Measurements from ENCODE around the gene PDS5B. TPM values are rescaled to one million over a fixed set of nuclear protein-coding genes. Genes with fewer than 3 reads are reported as not detected.
"Not testable (repeated sequence)": the region's sequence is repeated elsewhere in the genome, so short reads cannot be mapped to it uniquely, and the experiment has no call there.

The PDS5B gene
- total RNA-seq, 4 donors from 2014 or later, result 26.6 to 61.1 (median 28.9) TPM

DNA sequence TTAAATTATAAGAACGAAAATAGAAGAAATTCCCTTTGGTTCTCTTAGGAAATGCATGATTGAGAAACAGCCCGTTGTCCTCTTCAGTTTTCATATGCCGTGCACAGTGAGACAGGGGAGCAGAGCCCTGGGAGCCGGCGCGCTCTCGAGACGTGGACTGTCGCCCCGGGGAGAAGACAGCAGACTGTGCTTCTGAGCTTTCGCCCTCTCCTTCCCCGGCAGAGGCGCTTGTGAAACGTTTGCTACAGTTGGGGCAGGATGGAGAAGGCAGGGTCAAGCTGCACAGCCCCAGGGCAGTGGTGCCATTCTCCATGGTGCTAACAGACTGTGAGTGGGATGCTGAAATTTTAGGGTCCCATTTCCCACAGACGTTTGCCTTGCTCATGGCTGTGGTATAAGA lies 237.8 kb downstream of the PDS5B start:
- H3K4me1 ChIP-seq, result no peaks in the 10 kb centered on the region
- no peaks in the 10 kb centered on the region for H3K9me3 ChIP-seq
- no peak overlapping the region for H3K27ac ChIP-seq
- DNase-seq, result no peak
- H3K27me3 ChIP-seq, result no peaks in the 10 kb centered on the region
- H3K36me3 ChIP-seq, result no peaks in the 10 kb centered on the region
- no peak overlapping the region for H3K4me3 ChIP-seq
- TF ChIP-seq POLR2A (IDR thresholded peaks at IDR 0.05), result no peak
- TF ChIP-seq CTCF (IDR thresholded peaks at IDR 0.05), result no peak

DNA sequence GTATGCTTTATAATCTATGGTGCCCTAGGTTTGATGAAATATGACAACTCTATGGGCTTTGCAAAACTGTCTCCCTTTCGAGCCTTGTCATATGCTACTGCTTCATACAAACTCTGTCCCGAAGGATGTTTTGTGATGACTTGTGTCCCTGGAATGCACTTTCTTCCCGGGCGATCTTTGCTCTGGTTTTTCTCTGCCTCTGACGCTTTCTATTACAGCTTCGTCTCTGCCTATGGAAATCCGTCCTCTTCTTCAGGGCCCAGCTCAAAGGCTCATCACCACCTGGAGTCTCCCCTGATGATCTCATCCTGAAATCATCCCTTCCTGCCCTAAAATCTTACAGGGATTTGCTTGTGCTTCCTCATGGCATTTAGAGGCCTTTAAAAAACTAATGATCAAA lies 238.4 kb downstream of the PDS5B start:
- Histone ChIP-seq H3K27me3 (no peaks in the 10 kb centered on the region), H3K36me3 (no peaks in the 10 kb centered on the region), H3K4me1 (no peaks in the 10 kb centered on the region), H3K27ac (no peak overlapping the region), H3K9me3 (no peaks in the 10 kb centered on the region), H3K4me3 (no peak overlapping the region)
- DNase-seq, result no peak
- TF ChIP-seq CTCF (IDR thresholded peaks at IDR 0.05), result no peak
- TF ChIP-seq POLR2A (IDR thresholded peaks at IDR 0.05), result no peak

GRCh38 chr13:32825481-32825880 lies 239.2 kb downstream of the PDS5B start:
- Histone ChIP-seq H3K27me3 (no peaks in the 10 kb centered on the region), H3K9me3 (no peaks in the 10 kb centered on the region), H3K27ac (no peak overlapping the region), H3K4me1 (no peaks in the 10 kb centered on the region), H3K4me3 (no peak overlapping the region), H3K36me3 (no peaks in the 10 kb centered on the region)
- TF ChIP-seq POLR2A (IDR thresholded peaks at IDR 0.05), result no peak
- TF ChIP-seq CTCF (IDR thresholded peaks at IDR 0.05), result no peak
- no peak for DNase-seq

DNA sequence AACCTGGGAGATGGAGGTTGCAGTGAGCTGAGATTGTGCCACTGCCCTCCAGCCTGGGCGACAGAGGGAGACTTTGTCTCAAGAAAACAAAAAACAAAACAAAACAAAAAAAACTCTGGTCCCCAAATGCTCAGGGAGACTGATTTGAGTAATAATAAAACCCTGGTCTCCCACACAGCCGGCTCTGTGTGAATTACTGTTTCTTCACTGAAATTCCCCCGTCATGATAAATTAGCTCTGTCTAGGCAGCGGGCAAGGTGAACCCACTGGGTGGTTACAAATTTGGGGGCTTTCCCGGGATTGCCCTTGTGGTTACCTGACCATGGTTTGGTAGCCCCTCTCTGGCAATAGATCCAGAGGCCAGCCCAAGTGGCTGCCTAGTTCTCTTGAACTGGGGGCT lies 240.1 kb downstream of the PDS5B start:
- not testable (repeated sequence) for H3K4me1 ChIP-seq, H3K9me3 ChIP-seq, DNase-seq, H3K27ac ChIP-seq, H3K27me3 ChIP-seq, H3K4me3 ChIP-seq, H3K36me3 ChIP-seq

Small RNAs within 50 kb of the gene (small RNA-seq; reads per million reads assigned to genes)
- 0 reads per million in 2 donors for gene RNY1P4

Other genes starting within 250 kb of the PDS5B start
- 10 to 100 TPM; 17.2 to 31.5 (median 21.7) TPM for gene N4BP2L1, start 158.3 kb upstream of the PDS5B start, total RNA-seq
- gene N4BP2L2, start 47.7 kb upstream of the PDS5B start, total RNA-seq, result 100 to 1,000 TPM; 159 to 263 (median 205) TPM

All from Peyer's patch (tissue), 4 donors.